GM20431 (cell line): ENCODE results near the gene MAPRE3.
"Not testable (repeated sequence)": the region's sequence is repeated elsewhere in the genome, so short reads cannot be mapped to it uniquely, and the experiment has no call there.

Experiments used
- in situ Hi-C: fragments of 300-500 bp; cut with MseI, MboI; formaldehyde crosslinking; loops from one replicate; pipeline ENCODE4 v1.15.0; 2020; ENCODE audit warnings: low sequenced_read_pairs; ENCODE audit not compliant: unreplicated experiment

The MAPRE3 gene

GRCh38 chr2:27054721-27055120 is 84.3 kb downstream of the MAPRE3 start:
- in situ Hi-C loops = no loop called here

GRCh38 chr2:27057184-27057583 is 86.7 kb downstream of the MAPRE3 start:
- in situ Hi-C loops = no loop called here

GRCh38 chr2:27058210-27058609 is 87.8 kb downstream of the MAPRE3 start:
- in situ Hi-C loops = no loop called here

- in situ Hi-C loops = no loop called here
Measured at GRCh38 chr2:27059141-27059820, 88.8 kb downstream of the MAPRE3 start.

- in situ Hi-C loops = no loop called here
Measured at GRCh38 chr2:27060323-27060722, 89.9 kb downstream of the MAPRE3 start.

GRCh38 chr2:27065128-27065527 is 94.7 kb downstream of the MAPRE3 start:
- in situ Hi-C loops = no loop called here

GRCh38 chr2:27067385-27067784 is 96.9 kb downstream of the MAPRE3 start:
- in situ Hi-C loops = no loop called here

- in situ Hi-C loops = no loop called here
Measured at GRCh38 chr2:27069436-27069835, 99.0 kb downstream of the MAPRE3 start.

- in situ Hi-C loops = no loop called here
Measured at GRCh38 chr2:27069961-27070618, 99.7 kb downstream of the MAPRE3 start.

GRCh38 chr2:27070653-27071276 is 100.3 kb downstream of the MAPRE3 start:
- in situ Hi-C loops = no loop called here

- in situ Hi-C loops = no loop called here
Measured at GRCh38 chr2:27071277-27071989, 101.0 kb downstream of the MAPRE3 start, which contains the start of gene OST4. OST4 (minus strand) TSS chr2:27071654.

GRCh38 chr2:27071990-27072830 is 101.8 kb downstream of the MAPRE3 start:
- in situ Hi-C loops = no loop called here

- in situ Hi-C loops = no loop called here
Measured at GRCh38 chr2:27072920-27073319, 102.5 kb downstream of the MAPRE3 start.

GRCh38 chr2:27073782-27074181 is 103.3 kb downstream of the MAPRE3 start:
- in situ Hi-C loops = no loop called here

GRCh38 chr2:27074738-27075565 is 104.5 kb downstream of the MAPRE3 start:
- in situ Hi-C loops = no loop called here

GRCh38 chr2:27075566-27075871 is 105.1 kb downstream of the MAPRE3 start:
- in situ Hi-C loops = not testable (repeated sequence)

- in situ Hi-C loops = no loop called here
Measured at GRCh38 chr2:27076323-27076722, 105.9 kb downstream of the MAPRE3 start.
